Measurements from ENCODE around the gene NR2F1.

Gene NR2F1

DNA sequence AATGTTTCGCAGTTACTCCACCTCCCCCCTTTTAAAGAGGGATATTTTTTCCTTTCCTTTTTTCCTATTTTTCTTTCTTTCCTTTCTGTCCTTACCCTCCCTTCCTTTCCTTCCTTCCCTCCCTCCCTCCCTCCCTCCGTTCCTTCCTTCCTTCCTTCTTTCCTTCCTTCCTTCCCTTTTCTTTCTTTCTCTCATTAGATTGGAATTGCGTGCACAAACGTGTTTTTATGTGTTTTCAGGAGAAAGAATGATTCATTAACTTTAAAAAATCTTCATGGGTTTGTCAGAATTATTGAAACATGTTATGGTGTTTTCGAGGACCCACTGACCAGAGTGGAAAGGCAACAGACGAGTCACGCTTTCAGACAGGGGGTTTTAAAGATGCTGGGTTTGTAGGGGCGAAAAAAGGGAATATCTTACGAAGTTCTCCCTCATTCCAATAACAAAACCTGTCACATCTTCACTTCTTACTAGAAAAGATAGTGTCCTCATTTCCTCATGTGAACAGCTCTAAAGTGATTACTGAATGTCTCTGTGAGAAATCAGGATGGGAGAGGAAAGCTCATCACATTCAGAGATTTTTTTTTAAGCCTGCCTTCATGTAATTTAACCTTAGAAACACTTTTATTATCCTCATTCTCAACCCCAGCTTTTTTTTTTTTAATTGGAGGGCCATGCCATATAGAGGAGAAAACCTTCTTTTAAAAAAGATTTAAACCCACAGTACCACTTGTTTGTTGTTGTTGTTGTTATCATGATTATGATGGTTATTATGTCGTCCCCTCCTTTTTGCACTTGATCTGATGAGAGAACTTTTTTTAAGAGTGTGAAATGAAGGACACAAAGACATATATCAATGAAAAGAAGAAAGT lies 21.9 kb downstream of the NR2F1 start:
- no peak for DNase-seq (ENCODE audit: low spot score)

DNA sequence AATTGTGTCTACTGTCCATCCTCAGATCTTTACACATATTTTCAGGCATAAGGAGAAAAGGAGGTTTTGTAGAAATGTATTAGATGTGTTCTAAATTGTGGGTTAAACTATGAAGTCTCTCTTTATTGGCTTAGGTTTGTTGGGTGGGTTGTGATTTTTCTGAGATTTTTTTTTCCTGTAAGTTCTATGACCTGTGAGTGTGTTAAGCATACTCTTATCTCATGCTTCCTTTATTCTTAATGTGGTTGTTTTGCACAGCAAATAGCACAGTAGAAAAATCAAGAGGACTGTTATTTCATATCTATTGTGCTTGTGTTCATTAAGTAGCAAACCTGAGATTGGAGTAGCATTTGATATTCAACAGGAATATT lies 23.3 kb downstream of the NR2F1 start:
- no peak for DNase-seq (ENCODE audit: low spot score)

DNA sequence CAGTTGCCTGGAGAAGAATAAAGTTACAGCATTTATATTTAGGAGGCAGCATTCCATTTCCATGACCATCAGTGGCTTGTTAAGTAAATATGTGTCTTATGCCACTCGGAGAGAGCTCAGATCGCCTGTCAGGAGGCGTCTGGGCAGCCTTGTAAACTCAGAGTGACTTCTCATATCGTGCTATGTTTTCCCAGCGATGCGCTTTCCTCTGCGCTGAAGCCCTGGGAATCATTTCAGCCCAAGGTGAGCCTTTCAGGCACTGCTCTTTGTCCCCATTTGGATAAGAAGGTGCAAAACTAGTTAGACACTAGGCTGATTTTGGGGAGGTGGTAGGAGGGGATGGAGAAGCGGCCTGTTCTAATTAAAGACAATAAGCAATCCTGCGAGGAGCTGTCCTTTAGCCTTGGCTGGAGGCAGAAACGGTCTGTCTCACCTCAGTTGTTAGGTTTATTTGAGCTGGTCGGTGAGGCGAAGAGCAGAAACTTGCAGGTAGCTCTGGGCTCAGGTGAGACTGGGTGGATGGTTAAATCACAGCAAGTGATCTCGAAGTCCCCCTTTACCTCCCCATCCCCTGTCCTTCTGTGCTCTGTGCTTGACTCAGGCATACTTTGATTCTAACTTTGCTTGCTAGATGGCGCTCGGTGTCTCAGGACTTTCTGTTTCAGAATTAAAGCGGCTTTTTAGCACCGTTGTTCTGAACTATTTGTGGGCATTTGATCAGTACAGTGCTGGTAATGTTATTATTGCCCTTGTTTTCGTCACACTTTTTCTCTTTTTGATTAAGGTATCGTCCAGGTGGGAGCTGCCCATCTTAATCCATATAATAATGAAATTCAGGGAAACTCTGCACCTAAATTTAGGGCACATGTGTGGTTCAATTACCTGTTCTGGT lies 24.6 kb downstream of the NR2F1 start:
- peak; percentile 61 for DNase-seq (ENCODE audit: low spot score)

- no peak for DNase-seq (ENCODE audit: low spot score)
These were observed 25.8 kb downstream of the NR2F1 start for GRCh38 chr5:93608855-93609254.

GRCh38 chr5:93609762-93610161 lies 26.7 kb downstream of the NR2F1 start:
- no peak for DNase-seq (ENCODE audit: low spot score)

DNA sequence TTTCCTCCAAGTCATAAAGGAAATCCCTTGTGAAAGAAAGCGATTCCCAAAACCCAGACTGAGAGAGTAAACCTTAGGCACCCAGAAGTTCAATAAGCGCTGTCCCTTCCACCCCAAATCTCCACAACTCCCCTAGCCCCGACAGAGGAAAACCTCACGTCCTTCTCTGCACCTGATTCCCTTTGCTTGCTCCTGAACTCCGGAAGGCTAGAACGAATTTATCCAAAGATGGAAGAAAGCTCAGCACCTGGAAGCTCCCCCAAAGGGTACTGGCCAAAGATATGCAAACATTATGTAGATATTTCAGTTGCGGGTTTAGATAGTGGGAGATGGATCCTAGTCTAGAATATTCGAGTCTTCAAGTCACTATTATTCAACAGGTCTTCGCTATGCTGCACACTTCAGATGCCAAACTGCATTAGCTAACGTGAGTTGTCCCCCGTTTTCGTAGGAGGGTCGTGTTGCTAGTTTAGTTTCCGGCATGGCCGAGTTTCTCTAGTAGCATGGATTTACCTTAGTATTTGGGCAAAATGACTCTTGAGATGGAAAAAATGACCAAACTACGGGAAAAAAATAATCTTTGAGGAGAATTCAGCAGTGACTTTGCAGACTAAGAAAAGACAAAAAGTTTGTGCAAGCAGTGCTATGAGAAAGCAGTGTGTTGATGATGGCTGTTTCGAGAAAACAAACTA lies 27.7 kb downstream of the NR2F1 start:
- no peak for DNase-seq (ENCODE audit: low spot score)

- DNase-seq (ENCODE audit: low spot score) = no peak
These were observed 28.4 kb downstream of the NR2F1 start for GRCh38 chr5:93611273-93611975.

- DNase-seq (ENCODE audit: low spot score) = no peak
These were observed 29.2 kb downstream of the NR2F1 start for GRCh38 chr5:93611976-93612854.

DNA sequence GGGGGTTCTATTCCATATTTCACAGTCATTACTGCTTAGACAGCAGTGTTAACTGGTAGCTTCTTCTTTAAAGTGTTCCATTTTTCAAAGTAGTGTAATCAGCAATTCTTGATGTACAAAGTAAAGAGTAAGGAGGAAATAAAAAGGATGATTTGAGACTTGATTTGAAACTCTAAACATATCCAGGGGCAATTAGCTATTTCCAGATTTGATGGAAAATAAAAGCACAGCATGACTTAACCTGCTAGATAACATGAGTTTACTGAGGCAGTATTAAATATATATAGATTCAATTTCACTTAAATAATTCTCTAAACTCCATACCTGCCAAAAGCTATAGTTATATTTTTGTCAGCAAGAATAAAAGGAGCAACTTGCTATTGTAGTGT lies 29.8 kb downstream of the NR2F1 start:
- DNase-seq (ENCODE audit: low spot score) = no peak

DNA sequence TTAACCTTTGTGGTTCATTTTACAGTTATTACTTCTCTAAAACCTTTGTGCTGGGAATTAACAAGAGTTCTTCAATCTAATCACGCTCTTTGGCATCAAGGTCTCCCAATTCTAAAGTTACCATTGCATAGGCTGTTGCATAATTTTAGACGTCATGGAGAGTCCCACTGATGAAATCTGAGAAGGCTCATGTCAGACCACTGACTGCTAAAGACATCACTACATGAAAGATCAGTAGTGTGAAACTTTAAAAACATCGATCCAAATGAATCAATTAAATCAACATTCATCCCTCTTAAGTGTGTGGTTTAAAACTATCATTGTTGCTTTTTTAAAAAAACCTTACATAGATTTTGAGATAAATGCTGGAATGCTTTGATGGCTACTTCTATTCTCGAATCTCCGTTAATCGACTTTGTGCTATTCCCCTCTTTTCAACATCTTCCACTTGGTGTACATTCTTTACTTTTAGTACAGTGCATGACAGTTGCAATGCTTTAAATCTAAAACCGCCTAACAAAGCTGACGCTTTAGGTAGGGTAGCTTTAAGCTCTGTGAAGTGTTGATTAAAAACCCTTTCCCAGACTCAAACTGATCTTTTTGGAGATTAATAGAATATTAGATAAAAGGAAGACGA lies 33.6 kb downstream of the NR2F1 start:
- DNase-seq (ENCODE audit: low spot score) = no peak

- peak; percentile 86 for DNase-seq (ENCODE audit: low spot score)
These were observed 37.7 kb downstream of the NR2F1 start for GRCh38 chr5:93620487-93621326.

DNA sequence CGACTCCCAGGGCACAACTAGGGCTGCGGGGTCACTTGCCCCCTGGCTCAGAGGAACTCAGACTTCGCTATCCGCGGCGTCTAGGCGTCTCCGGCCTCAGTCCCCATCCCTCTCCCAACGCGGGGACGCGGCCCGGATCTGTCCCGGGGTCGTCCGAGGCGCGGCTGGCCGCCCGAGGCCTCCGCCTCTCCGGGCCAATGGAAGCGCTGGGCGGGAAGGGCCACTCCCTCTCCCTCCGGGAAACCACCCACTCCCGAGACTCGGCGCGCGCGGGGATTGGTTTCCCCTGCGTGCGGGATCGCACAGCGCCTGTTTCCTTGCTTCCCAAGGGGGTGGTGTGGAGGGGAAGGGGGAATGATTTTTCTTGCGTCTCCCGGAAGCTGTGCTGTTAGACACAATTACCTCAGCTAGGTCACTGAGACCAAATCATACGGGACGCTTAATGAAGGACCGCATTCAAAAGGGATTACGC lies 38.3 kb downstream of the NR2F1 start:
- peak; percentile 77 for DNase-seq (ENCODE audit: low spot score)

- peak; percentile 88 for DNase-seq (ENCODE audit: low spot score)
These were observed 39.3 kb downstream of the NR2F1 start for GRCh38 chr5:93622240-93622885.

GRCh38 chr5:93623153-93623552 lies 40.1 kb downstream of the NR2F1 start:
- DNase-seq (ENCODE audit: low spot score) = no peak

DNA sequence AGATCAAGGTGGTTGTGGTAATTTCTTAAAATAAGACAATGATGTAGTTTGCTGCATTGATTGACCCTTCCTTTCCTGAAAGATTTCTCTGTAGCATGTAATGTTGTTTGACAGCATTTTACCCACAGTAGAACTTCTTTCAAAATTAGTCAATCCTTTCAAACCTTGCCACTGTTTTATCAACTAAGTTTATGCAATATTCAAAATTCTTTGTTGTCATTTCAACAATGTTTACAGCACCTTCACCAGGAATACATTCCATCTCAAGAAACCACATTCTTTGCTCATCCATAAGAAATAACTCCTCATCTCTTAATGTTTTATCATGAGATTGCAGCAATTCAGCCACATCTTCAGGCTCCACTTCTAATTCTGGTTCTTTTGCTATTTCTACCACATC lies 43.8 kb downstream of the NR2F1 start:
- no peak for DNase-seq (ENCODE audit: low spot score)

- DNase-seq (ENCODE audit: low spot score) = no peak
These were observed 49.3 kb downstream of the NR2F1 start for GRCh38 chr5:93632327-93632726.

GRCh38 chr5:93635991-93636390 lies 53.0 kb downstream of the NR2F1 start:
- no peak for DNase-seq (ENCODE audit: low spot score)

GRCh38 chr5:93636837-93637236 lies 53.8 kb downstream of the NR2F1 start:
- no peak for DNase-seq (ENCODE audit: low spot score)

- no peak for DNase-seq (ENCODE audit: low spot score)
These were observed 54.7 kb downstream of the NR2F1 start for GRCh38 chr5:93637697-93638096.
